HG02981 (cell line): ENCODE data around the gene AP3M1.
"Not testable (repeated sequence)": the region's sequence is repeated elsewhere in the genome, so short reads cannot be mapped to it uniquely, and the experiment has no call there.

ENCODE experiments used
- ATAC-seq: cut with Tn5 transposase; IDR thresholded peaks from one replicate; pipeline ENCODE4 v1.9.1; 2021; ENCODE audit warnings: mild to moderate bottlenecking, moderate library complexity; ENCODE audit not compliant: unreplicated experiment

The AP3M1 gene, protein sequence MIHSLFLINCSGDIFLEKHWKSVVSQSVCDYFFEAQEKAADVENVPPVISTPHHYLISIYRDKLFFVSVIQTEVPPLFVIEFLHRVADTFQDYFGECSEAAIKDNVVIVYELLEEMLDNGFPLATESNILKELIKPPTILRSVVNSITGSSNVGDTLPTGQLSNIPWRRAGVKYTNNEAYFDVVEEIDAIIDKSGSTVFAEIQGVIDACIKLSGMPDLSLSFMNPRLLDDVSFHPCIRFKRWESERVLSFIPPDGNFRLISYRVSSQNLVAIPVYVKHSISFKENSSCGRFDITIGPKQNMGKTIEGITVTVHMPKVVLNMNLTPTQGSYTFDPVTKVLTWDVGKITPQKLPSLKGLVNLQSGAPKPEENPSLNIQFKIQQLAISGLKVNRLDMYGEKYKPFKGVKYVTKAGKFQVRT

DNA sequence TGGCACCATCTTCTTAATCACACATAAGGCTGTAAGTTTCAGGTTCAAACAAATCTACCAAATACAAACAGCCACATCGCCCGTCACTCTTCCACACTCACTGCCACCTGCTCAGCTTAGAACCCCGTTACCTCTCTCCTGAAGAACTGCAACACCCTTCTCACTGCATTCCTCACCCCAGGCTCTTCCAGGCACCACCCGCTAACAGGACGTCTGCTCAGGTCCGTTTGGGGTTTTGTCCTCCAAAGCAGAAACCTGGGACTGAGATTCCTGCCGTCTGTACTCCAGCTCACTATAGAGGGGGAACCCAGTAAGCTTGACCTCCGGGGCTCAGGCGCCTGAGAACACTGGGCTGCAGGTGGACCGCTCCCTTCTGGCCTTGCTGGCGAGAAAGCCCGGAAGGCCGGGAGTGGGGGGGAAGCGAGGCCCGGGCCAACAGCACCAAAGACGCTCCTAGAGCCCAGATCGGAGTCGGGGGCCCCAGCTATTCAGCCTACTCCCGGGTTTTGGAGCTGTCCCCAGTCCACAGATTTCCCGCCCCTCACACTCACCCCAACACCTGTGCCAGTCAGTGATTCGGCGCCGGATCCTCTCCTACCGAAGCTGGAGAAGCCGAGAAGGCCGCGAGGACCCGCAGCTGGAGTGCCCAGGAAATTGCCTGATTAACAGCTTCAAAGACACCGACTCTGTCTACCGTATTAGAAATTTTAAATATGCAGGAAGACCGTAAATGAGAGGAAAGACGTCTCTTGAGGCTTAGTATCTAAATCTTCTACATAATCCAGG lies at the start of gene AP3M1:
AP3M1 (minus strand) TSS at position 625 of the 786 bp plus-strand sequence. CDS start 12,449 bp downstream, outside the sequence.
- ATAC-seq: peak; percentile 41

DNA sequence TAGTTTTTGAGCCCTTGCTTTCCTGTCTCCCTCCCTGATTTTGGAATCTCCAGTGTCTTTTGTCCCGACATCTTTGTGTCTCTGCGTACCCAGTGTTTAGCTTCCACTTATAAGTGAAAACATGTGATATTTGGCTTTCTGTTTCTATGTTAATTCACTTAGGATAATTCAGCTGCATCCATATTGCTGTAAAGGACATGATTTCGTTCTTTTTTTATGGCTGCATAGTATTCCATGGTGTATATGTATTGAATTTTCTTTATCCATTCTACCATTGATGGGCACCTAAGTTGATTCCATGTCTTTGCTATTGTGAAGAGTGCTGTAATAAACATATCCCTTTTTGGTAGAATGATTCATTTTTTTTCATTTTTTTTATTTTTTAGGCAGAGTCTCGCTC lies 48.7 kb upstream of the AP3M1 start:
- ATAC-seq: no peak

DNA sequence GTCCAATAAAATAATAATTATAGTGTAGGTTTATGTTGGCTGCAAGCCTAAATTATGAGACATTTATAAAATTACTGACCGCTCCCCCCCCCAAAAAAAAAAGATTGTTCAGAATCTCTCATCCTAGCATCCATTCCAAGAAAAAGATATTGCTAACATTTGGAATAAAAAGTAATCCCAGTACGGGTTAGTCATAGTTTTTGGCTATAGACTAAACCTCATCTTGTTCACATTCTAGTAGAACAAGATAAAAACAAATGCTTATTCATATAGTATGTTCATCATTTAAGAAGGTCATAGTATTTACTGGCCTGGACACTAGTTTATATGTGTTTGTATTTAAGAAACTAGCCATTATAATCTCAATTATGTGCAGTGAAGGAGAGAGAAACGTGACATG lies 44.4 kb upstream of the AP3M1 start:
- no peak for ATAC-seq

DNA sequence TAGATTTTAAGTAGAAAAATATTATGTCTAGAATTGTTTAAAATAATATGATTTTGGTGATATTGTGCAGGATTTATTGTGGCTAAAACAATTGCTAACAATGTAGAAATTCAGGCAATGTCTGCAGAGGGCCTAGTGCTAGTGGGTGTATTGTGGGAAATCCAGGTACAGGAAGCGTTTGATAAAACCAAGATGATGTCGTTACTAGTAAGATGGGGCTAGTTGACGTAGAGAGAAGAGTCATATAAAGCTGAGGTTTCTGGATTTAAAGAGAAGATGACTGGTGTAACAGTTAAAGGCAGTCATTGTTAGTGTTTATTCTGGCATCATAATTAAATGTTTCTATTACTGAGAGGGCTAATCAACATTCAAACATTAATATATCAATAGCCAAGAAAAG lies 43.9 kb upstream of the AP3M1 start:
- ATAC-seq: no peak

DNA sequence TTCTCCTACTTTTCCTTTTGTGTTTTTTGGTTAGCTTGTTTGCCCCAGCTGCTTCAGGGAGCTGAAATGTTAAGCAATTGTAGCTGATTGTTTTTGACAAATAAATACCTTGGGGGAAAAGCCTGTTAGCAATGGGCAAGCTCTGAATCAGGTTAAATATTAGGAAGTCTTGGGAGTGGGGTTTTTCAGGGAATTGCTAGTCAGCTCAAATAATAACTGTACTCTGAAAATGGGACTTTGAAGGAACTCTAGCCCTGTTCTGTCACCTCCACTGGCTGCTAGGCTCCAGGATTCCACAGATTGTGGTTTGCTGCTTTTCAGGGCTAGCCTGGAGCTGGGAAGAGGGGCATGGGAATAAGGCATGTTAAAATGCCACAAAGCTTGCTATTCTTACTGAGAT lies 39.9 kb upstream of the AP3M1 start:
- no peak for ATAC-seq

DNA sequence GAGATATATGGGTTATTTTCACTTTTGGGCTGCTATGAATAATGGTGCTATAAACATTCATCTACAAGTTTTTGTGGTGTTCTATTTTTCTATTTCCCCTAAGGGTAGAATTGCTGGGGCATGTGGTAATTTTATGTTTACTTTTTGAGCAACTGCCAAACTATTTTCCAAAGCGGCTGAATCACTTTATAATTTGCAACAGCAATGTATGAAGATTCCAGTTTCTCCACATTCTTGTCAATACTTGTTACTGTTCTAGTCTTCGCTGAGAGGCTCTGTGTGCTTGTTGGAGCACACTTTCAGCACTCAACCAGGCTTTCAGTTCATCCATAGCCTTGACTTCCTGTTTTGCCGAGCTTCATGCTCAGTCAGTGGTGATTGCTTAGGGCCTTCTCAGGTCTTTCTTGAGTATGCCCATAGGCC lies 39.4 kb upstream of the AP3M1 start:
- ATAC-seq: peak; percentile 86

DNA sequence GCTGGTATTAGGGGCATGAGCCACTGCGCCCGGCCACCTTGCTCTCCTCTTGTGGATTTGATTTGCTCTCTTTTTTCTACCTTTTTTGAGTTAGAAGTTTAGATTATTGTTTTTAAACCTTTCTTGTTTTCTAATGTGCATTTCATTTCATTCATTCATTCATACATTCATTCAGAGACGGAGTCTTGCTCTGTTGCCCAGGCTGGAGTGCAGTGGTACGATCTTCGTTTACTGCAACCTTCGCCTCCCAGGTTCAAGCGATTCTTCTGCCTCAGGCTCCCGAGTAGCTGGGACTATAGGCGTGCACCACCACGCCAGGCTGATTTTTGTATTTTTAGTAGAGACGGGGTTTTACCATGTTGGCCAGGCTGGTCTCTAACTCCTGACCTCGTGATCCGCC lies 38.0 kb upstream of the AP3M1 start:
- ATAC-seq: not testable (repeated sequence)

DNA sequence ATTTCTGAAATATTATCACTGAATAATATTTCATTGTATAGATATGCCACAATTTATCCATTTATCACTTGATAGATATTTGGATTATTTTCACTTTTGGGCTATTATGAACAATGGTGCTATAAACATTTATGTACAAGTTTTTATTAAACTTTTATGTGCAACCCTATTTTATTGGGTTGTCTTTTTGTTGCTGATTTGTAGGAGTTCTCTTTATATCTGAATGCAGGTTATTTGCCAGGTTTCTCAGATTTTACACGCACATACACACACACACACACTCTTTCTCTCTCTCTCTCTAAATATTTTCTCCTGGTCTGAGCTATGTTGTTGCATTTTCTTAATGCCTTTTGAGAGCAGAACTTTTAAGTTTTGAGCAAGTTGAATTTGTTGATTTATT lies 36.6 kb upstream of the AP3M1 start:
- no peak for ATAC-seq

DNA sequence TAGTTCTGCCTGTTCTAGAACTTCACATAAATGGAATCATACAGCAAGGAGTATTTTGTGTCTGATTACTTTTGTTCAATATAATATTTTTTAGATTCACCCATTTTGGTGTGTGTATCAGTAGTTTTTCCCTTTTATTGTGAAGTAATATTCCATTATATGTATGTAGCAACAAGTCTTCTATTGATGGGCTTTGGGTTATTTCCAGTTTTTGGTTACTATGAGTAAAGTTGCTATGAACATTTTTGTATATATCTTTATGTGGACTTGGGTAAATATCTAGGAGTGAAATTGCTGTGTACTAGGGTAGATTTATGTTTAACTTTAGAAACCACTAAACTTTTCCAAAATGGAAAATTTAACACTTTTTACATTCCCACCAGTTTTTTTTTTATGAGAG lies 36.0 kb upstream of the AP3M1 start:
- ATAC-seq: no peak

DNA sequence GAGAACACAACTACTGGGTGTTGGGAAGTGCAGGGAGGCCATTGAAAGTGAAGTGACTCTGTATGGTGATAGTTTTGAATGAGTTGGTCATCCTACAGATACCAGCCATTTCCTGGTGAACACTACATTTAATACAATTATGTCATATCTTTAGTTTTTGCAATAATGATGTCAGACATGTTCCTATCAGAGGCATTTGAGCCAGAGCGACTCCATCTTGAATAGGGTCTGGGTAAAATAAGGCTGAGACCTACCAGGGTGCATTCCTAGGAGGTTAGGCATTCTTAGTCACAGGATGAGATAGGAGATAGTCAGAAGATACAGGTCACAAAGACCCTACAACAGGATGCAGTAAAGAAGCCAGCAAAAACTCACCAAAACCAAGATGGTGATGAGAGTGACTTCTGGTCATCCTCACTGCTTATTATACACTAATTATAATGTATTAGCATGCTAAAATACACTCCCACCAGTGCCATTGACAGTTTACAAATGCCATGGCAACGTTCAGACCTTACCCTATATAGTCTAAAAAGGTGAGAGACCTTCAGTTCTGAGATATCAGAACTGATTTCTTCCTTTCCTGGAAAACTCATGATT lies 28.6 kb upstream of the AP3M1 start:
- no peak for ATAC-seq

DNA sequence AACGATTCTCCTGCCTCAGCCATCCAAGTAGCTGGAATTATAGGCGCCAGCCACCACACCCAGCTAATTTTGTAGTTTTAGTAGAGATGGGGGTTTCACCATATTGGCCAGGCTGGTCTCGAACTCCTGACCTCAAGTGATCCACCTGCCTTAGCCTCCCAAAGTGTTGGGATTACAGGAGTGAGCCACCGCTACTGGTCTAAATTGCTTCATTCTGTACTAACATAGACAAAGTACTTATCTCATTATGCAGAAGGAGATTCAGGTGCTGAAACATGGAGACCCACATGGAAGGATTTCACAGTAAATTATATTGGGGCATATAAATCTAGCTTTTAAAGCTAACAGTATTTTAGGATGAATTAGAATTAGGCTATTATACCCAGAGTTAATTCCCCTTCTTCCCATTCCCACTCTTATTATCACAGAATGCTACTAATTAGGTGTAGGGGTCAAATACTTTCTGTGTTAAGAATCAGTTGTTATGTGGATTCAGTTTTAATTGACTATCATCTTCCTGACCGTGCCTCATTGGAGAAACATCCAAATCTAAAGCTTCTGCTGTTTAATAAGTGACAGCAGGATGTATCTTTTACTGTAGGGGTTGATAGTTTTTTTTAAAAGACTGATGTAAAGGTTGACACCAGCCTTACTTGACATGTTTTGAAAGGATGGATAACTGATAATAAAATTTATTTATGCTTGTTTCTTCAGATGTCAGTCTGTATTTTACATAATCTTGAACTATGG lies 27.6 kb upstream of the AP3M1 start:
- no peak for ATAC-seq

DNA sequence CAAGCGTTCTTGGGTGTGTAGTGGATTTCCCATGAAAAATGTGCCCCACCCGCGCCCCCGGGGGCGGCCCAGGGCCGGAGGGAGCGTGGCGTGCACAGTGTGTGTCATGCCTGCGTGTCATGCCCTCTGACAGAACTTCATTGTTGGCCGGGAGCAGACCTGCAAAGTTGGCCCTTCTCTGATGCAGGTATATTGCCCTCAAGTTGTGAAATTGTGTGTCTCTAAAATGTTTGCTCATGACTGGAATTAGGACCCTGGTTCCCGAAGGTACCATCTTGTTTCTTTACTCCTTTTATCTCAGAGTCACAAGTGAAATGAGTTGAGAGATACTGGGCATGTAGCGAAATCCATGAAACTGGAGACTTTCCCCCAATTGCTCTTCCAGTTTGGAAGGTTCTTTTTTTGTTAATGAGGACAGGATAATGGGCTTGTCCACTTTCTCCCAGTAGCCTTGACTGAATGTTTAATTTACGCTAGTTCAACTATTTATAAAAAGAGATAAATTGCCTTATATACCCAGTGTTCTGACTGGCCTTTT lies 26.6 kb upstream of the AP3M1 start:
- no peak for ATAC-seq

DNA sequence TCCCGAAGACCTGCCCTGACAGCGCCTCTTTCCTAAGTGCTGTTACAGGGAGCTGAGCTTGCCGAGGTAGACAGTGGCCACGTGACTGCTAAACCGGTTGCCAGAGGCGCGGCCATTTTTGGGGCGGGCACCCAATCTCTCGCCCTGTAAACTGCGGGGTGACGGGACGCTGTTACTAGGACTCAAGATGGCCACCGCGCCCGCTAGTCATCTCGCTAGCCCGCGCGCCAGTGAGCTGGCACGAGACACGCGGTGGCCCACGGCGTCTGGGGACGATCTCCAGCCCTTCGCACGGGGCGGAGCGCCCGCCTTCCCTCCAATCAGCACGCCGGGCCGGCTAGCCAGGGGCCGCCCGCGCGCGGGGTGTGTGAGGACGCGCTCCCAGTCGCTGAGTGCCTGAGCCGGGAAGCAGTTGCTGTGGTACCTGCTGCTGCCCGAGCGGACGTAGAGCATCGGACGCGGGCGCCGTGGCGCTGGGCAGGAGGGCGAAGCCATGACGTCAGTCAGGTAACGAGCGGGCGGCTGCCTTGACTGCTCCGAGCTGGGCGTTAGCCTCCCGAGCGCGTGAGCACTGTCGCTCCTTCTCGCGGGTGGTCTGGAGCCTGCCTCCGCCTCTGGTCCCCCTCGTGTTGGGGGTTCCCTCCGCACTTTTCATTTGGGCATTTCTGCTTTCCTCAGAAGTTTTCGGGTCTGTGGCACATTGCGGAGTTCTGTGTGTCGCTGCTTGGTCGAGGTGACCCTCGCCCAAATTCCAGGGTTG lies 25.9 kb upstream of the AP3M1 start:
- peak; percentile 89 for ATAC-seq

DNA sequence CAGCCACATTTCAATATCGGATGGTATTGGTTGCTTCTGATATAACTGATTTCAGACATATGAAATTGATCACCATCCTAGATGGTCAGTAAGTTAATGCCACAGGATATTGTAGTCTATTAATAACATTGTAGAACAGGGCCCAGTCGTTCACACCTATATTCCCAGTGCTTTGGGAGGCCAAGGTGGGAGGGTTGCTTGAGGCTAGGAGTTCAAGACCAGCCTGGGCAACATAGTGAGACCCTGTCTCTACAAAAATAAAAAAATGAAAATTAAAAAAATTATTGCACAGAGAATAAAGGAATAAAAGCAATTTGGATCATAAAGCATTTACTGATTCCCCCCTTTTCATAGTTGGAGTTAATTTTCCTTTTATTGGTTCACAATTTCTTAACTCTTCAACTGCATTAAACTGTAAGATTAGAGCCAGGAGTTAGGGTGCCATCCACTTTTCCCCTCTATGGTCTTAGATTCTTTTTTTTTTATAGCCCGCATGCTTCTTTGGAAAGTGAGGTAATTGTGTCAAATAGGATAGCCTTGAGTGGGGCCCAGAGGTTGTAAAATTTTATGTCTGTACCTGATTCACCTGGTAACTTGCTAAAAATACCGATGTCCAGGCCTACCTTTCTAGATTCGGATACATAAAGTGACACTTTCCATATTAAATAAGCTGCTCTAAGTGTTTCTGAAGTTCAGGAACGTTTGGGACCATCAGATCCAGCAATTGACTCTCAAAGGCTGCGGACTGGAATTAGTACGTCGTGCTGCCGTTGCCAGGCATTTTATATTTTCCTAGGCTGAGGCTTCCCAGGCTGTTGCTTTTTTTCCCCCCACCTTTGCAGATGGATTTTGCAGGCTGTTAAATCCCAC lies 25.1 kb upstream of the AP3M1 start:
- ATAC-seq: no peak

DNA sequence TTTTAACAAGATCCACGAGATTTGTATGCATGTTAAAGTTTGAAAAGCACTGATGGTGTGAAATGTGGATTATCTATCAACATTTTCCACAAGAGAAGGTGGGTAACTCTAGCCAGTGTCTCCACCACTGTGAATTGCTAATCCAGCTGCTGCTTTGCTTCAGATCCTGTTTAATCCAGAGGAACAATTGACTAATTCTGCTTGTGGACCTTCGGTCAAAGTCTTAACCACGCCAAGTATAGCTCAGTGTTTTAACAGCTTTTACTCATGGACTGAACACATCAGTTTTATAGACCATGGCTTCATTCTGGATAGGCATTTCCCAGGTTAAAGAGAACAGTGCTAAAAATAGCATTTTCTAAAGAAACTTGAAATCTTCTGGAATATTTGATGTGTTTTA lies 23.9 kb upstream of the AP3M1 start:
- no peak for ATAC-seq

DNA sequence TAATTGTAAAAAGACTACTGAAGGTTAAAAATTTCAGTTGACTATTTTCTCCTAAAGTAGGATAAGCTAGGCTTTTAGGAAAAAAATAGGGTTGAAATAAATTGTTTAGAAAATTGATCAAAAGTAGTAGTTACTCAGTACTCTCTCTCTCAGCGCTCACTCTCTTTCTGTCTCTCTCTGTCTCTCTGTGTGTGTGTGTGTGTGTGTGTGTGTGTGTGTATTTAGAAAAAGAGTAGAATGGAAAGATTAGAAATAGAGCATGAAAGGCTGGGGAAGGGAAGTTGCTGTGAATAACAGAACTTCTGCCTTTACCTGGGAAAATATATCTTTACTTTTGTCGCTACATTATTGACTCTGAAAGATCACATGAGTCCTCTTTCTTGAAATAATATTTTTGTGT lies 21.0 kb upstream of the AP3M1 start:
- ATAC-seq: no peak

DNA sequence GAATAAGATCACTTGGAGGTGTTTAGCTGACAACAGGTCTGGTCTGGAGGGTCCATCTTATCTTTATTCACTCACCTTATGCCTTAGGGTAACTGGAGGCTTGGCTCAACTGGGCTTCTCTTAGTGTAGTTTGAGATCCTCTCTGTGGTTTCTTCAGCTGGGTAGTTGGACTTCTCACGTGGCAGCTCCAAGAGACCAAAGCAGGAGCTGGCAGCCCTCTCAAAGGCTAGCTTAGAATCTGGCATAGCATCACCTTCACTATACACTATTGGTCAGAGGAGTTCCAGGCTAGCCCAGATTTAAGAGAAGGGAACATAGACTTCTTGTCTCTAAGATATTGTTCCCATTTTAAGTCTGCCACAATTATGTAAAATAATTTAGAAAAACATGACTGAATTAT lies 16.8 kb upstream of the AP3M1 start:
- no peak for ATAC-seq

DNA sequence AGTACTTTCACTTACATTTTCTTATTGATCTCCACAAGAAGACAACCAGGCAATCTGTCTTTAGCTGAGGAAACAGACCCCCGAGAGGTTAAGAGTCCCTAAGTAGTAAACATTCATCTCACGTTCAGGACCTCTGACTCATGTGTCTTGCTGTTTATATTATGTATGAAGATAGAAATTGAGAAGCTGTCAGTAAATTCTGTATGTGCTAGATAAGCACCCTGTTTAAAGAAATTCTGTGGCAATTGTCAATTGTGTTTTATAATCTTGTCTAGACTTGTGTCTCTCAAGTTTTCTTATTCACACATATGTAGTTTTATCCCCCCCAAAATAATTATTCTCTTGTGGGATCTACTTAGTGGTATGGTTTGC lies 14.9 kb upstream of the AP3M1 start:
- no peak for ATAC-seq
